Tracheal epithelial cell (primary cell): Measurements from ENCODE around the gene CISD2. TPM values are rescaled to one million over a fixed set of nuclear protein-coding genes. Genes with fewer than 3 reads are reported as not detected.

Experiments used
- total RNA-seq: library from RNA; depleted of rRNA; stranded (reverse); fragments of >200 nt; gene quantifications from 2 replicates; pipeline ENCODE4 v1.2.1, GENCODE V29; 2014

Gene CISD2, protein sequence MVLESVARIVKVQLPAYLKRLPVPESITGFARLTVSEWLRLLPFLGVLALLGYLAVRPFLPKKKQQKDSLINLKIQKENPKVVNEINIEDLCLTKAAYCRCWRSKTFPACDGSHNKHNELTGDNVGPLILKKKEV
- 21.7 and 22.7 TPM in 2 replicates for total RNA-seq

DNA sequence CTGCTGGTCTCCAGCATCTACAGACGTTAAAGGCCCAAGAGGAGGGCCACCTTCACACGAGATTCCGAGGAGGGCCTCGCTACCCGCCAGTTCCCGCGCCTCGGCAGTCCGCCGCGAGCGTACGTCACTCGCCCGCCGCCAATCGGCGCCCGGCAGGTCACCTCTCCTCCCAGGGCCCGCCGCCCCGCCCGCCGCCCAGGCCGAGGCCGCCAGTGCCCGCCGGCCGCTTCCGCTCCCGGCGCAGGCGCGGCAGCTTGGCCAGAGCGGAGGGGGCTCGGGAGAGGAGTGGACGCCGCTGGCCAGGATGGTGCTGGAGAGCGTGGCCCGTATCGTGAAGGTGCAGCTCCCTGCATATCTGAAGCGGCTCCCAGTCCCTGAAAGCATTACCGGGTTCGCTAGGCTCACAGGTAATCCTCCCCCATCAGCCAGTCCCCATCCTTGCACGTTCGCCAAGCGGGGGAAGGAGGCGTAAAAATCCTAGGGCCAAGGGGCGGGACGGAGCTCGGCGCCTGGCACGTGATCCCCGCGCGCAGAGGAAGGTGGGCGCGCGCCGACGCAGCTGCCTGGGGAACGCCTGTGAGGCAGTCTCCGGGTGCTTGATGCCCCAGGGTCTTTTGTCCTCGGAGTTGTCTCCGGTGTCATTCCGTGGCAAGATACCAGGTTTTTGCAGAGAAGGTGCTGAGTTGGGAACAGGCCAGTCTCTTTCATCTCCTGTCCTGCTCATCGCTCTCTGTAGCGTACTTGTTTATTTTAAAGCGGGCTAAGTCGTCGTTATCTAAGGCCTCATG lies at the start of gene CISD2:
TSS of gene CISD2 (plus strand) at position 212 of the 788 bp plus-strand sequence. CDS start at position 305, 93 bp downstream.

GRCh38 chr4:102826890-102827673 lies 41.7 kb upstream of the CISD2 start, which contains the start of gene UBE2D3:
TSS of gene UBE2D3 (minus strand) at chr4:102827551. CDS start at chr4:102826508, 1,043 bp downstream.

Other genes starting within 250 kb of the CISD2 start
- gene MANBA, start 108.0 kb upstream of the CISD2 start, total RNA-seq = 81.4 and 93.1 TPM in 2 replicates
- 375 and 416 TPM in 2 replicates for gene UBE2D3, start 41.4 kb upstream of the CISD2 start, total RNA-seq
- gene SLC9B1, start 150.7 kb downstream of the CISD2 start, total RNA-seq = 0.64 TPM in 1 of 2 replicates, not detected in the other
- 14.0 and 14.5 TPM in 2 replicates for gene SLC9B2, start 207.8 kb downstream of the CISD2 start, total RNA-seq
- 26.9 and 34.7 TPM in 2 replicates for gene BDH2, start 230.8 kb downstream of the CISD2 start, total RNA-seq